ENCODE data around the gene AP2A2. TPM values are rescaled to one million over a fixed set of nuclear protein-coding genes. Genes with fewer than 3 reads are reported as not detected.

The AP2A2 gene
- polyA plus RNA-seq (2013) = 33.6 TPM

GRCh38 chr11:925496-926301 is at the start of gene AP2A2:
AP2A2 (plus strand) TSS chr11:925870; CDS start chr11:926022, 152 bp downstream.
- peaks cover 8 to 37% (median 33%) of the 10 kb centered on the region in 4 experiments for H3K4me1 ChIP-seq (ENCODE audit: control extremely low read depth in 1 of 4, control insufficient read depth in 4 of 4, insufficient read depth in 4 of 4, low read length in 3 of 4)
- H3K27me3 ChIP-seq (replicated peaks in 2 of 5; ENCODE audit: control insufficient read depth in 4 of 5, insufficient read depth in 5 of 5, low read length in 4 of 5) = no peaks in the 10 kb centered on the region
- POLR2A ChIA-PET = no interaction called here
- H3K9me3 ChIP-seq (ENCODE audit: control extremely low read depth in 1 of 5, control insufficient read depth in 4 of 5, insufficient read depth in 2 of 5, low read depth in 1 of 5, low read length in 4 of 5) = no peaks in the 10 kb centered on the region
- H3K27ac ChIP-seq (ENCODE audit: insufficient read depth in 1 of 2, low read depth in 1 of 2, low read length in 2 of 2, poor library complexity in 1 of 2, severe bottlenecking in 2 of 2) = no peak within 1 kb of the TSS
- H3K36me3 ChIP-seq (ENCODE audit: control insufficient read depth in 4 of 4, insufficient read depth in 4 of 4, low read length in 3 of 4) = peaks cover 0 to 8% (median 0%) of the 10 kb centered on the region in 4 experiments
- WGBS (ENCODE audit: insufficient coverage) = 4% methylated on average over 85 of the region's 124 CpGs
- CTCF ChIA-PET = interaction anchor here (1.0 to 2.0 kb wide), 9 partner anchors 8 to 80 kb away, joined by 3 to 9 read pairs (median 4); no protein-coding TSS in a partner anchor
- peak; percentile 91 to 96 (median 95) for DNase-seq
- peak within 1 kb of the TSS; percentile 59 to 82 (median 72) for H3K4me3 ChIP-seq (ENCODE audit: control insufficient read depth in 1 of 7, extremely low read depth in 1 of 7, insufficient read depth in 4 of 7, low read depth in 2 of 7, low read length in 6 of 7)

DNA sequence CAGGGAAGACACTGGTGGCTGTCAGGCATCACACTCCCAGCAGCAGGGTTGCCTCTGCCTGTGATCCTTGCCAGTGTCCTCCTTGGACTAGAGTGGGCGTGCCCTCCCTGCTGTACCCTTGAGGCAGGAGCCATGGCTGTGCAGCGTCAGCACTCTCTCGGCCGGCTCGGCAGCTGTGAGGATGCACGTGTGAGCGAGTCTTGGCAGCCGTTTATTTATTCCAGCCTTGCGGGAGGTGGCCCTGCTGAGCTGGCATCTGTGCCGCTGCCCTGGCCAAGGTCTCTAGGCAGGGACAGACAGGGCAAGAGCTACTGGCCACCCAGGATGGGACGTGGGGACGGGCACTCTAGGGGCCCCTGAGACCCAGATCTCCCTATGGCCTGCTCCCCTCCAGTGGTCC is 49.1 kb upstream of the AP2A2 start:
- Histone ChIP-seq H3K27me3 (replicated peaks in 2 of 5; ENCODE audit: control insufficient read depth in 4 of 5, insufficient read depth in 5 of 5, low read length in 4 of 5) (no peaks in the 10 kb centered on the region), H3K36me3 (ENCODE audit: control insufficient read depth in 4 of 4, insufficient read depth in 4 of 4, low read length in 3 of 4) (peaks cover 2 to 36% (median 24%) of the 10 kb centered on the region in 4 experiments), H3K4me3 (ENCODE audit: control insufficient read depth in 1 of 7, extremely low read depth in 1 of 7, insufficient read depth in 4 of 7, low read depth in 2 of 7, low read length in 6 of 7) (no peak overlapping the region), H3K9me3 (ENCODE audit: control extremely low read depth in 1 of 5, control insufficient read depth in 4 of 5, insufficient read depth in 2 of 5, low read depth in 1 of 5, low read length in 4 of 5) (no peaks in the 10 kb centered on the region), H3K27ac (ENCODE audit: insufficient read depth in 1 of 2, low read depth in 1 of 2, low read length in 2 of 2, poor library complexity in 1 of 2, severe bottlenecking in 2 of 2) (no peak overlapping the region), H3K4me1 (ENCODE audit: control extremely low read depth in 1 of 4, control insufficient read depth in 4 of 4, insufficient read depth in 4 of 4, low read length in 3 of 4) (no peaks in the 10 kb centered on the region)
- POLR2A ChIA-PET = no interaction called here
- CTCF ChIA-PET = interaction anchor here (0.7 kb wide), 1 partner anchor 17 kb away, joined by 4 read pairs; no protein-coding TSS in a partner anchor
- DNase-seq = no peak
- whole genome bisulfite sequencing (ENCODE audit: insufficient coverage) = 92% methylated on average over 12 of the region's 12 CpGs

- WGBS (ENCODE audit: insufficient coverage) = 92% methylated on average over 5 of the region's 11 CpGs
- no peaks in the 10 kb centered on the region for H3K27me3 ChIP-seq (replicated peaks in 2 of 5; ENCODE audit: control insufficient read depth in 4 of 5, insufficient read depth in 5 of 5, low read length in 4 of 5)
- POLR2A ChIA-PET = no interaction called here
- H3K9me3 ChIP-seq (ENCODE audit: control extremely low read depth in 1 of 5, control insufficient read depth in 4 of 5, insufficient read depth in 2 of 5, low read depth in 1 of 5, low read length in 4 of 5) = no peaks in the 10 kb centered on the region
- no peaks in the 10 kb centered on the region for H3K4me1 ChIP-seq (ENCODE audit: control extremely low read depth in 1 of 4, control insufficient read depth in 4 of 4, insufficient read depth in 4 of 4, low read length in 3 of 4)
- H3K36me3 ChIP-seq (ENCODE audit: control insufficient read depth in 4 of 4, insufficient read depth in 4 of 4, low read length in 3 of 4) = peaks cover 2 to 38% (median 23%) of the 10 kb centered on the region in 4 experiments
- CTCF ChIA-PET = interaction anchor here (0.5 to 1.4 kb wide), 2 partner anchors 12 to 29 kb away, joined by 3 to 5 read pairs; no protein-coding TSS in a partner anchor
- DNase-seq = peak; percentile 22 to 50 (median 43)
- no peak overlapping the region for H3K4me3 ChIP-seq (ENCODE audit: control insufficient read depth in 1 of 7, extremely low read depth in 1 of 7, insufficient read depth in 4 of 7, low read depth in 2 of 7, low read length in 6 of 7)
- no peak overlapping the region for H3K27ac ChIP-seq (ENCODE audit: insufficient read depth in 1 of 2, low read depth in 1 of 2, low read length in 2 of 2, poor library complexity in 1 of 2, severe bottlenecking in 2 of 2)
Observed at GRCh38 chr11:877565-877964, 48.1 kb upstream of the AP2A2 start.

DNA sequence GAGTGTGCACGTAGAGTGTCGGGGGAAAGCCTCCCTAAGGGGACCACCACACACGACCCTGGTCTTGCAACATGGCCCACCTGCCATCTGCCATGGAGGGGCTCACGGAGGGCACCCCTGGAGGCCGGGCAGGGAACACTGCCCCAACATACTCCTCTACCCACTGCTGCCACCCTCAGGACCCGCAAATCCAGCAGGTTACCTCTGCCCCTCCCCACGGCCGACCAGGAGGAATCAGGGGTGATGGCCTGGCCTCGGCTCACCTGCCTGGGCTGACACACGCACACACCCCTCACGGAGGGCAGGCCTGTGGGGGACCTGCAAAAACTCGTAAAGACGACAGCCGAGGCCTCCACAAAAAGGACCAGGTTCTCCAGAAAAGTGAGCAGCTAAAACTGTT is 45.2 kb upstream of the AP2A2 start:
- Histone ChIP-seq H3K4me3 (ENCODE audit: control insufficient read depth in 1 of 7, extremely low read depth in 1 of 7, insufficient read depth in 4 of 7, low read depth in 2 of 7, low read length in 6 of 7) (no peak overlapping the region), H3K27me3 (replicated peaks in 2 of 5; ENCODE audit: control insufficient read depth in 4 of 5, insufficient read depth in 5 of 5, low read length in 4 of 5) (no peaks in the 10 kb centered on the region), H3K9me3 (ENCODE audit: control extremely low read depth in 1 of 5, control insufficient read depth in 4 of 5, insufficient read depth in 2 of 5, low read depth in 1 of 5, low read length in 4 of 5) (no peaks in the 10 kb centered on the region), H3K36me3 (ENCODE audit: control insufficient read depth in 4 of 4, insufficient read depth in 4 of 4, low read length in 3 of 4) (peaks cover 2 to 52% (median 36%) of the 10 kb centered on the region in 4 experiments), H3K27ac (ENCODE audit: insufficient read depth in 1 of 2, low read depth in 1 of 2, low read length in 2 of 2, poor library complexity in 1 of 2, severe bottlenecking in 2 of 2) (no peak overlapping the region), H3K4me1 (ENCODE audit: control extremely low read depth in 1 of 4, control insufficient read depth in 4 of 4, insufficient read depth in 4 of 4, low read length in 3 of 4) (peaks cover 0 to 2% (median 0%) of the 10 kb centered on the region in 4 experiments)
- peak in 1 of 3 donors; percentile 9 for DNase-seq
- CTCF ChIA-PET = interaction anchor here (1.3 to 1.5 kb wide), 2 partner anchors 8 to 12 kb away, joined by 4 to 5 read pairs; no protein-coding TSS in a partner anchor
- POLR2A ChIA-PET = no interaction called here
- WGBS (ENCODE audit: insufficient coverage) = 95% methylated on average over 8 of the region's 14 CpGs

DNA sequence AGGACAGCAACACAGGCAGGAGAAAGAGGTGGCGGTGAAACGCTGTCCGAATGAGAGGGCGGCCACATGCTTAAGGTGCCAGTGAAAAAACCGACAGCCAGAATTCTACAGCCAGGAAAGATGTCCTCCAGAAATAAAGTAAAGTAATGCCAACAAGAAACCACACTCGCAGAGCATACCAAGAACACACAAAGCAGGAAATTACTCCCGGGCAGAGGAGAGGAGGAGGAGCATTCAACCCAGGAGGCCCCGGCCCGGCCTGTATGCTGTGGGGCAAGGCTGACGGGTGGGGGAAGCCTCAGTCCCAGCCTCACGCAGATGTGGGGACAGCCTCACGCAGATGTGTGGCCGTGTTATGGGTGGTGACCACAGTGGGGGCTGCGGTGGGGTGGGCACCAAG is 43.1 kb upstream of the AP2A2 start:
- CTCF ChIA-PET = no interaction called here
- no peak overlapping the region for H3K4me3 ChIP-seq (ENCODE audit: control insufficient read depth in 1 of 7, extremely low read depth in 1 of 7, insufficient read depth in 4 of 7, low read depth in 2 of 7, low read length in 6 of 7)
- POLR2A ChIA-PET = no interaction called here
- no peaks in the 10 kb centered on the region for H3K27me3 ChIP-seq (replicated peaks in 2 of 5; ENCODE audit: control insufficient read depth in 4 of 5, insufficient read depth in 5 of 5, low read length in 4 of 5)
- H3K4me1 ChIP-seq (ENCODE audit: control extremely low read depth in 1 of 4, control insufficient read depth in 4 of 4, insufficient read depth in 4 of 4, low read length in 3 of 4) = peaks cover 0 to 2% (median 0%) of the 10 kb centered on the region in 4 experiments
- H3K27ac ChIP-seq (ENCODE audit: insufficient read depth in 1 of 2, low read depth in 1 of 2, low read length in 2 of 2, poor library complexity in 1 of 2, severe bottlenecking in 2 of 2) = no peak overlapping the region
- WGBS (ENCODE audit: insufficient coverage) = 63% methylated on average over 8 of the region's 14 CpGs
- peaks cover 3 to 55% (median 37%) of the 10 kb centered on the region in 4 experiments for H3K36me3 ChIP-seq (ENCODE audit: control insufficient read depth in 4 of 4, insufficient read depth in 4 of 4, low read length in 3 of 4)
- H3K9me3 ChIP-seq (ENCODE audit: control extremely low read depth in 1 of 5, control insufficient read depth in 4 of 5, insufficient read depth in 2 of 5, low read depth in 1 of 5, low read length in 4 of 5) = no peaks in the 10 kb centered on the region
- DNase-seq = peak in 1 of 3 donors; percentile 9

DNA sequence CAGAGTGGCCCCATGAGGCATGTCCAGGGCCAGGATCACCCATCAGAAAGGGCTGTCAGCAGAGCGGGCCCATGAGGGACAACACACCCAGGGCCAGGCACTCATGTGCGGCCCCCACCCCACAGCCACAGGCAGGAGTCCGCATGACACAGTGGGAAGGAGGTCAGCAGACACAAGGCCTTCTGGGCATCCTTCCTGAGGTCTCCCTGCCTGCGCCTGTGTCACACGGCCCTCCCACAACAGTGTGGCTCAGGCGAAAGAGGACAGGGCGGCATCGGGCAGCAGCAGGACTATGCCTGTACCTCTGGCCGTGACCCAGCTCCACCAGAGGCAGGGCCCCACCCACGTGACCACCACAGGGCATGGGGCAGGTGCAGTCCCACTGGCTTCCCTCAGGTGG is 42.1 kb upstream of the AP2A2 start:
- 87% methylated on average over 10 of the region's 10 CpGs for WGBS (ENCODE audit: insufficient coverage)
- Histone ChIP-seq H3K4me1 (ENCODE audit: control extremely low read depth in 1 of 4, control insufficient read depth in 4 of 4, insufficient read depth in 4 of 4, low read length in 3 of 4) (peaks cover 0 to 2% (median 0%) of the 10 kb centered on the region in 4 experiments), H3K4me3 (ENCODE audit: control insufficient read depth in 1 of 7, extremely low read depth in 1 of 7, insufficient read depth in 4 of 7, low read depth in 2 of 7, low read length in 6 of 7) (no peak overlapping the region), H3K9me3 (ENCODE audit: control extremely low read depth in 1 of 5, control insufficient read depth in 4 of 5, insufficient read depth in 2 of 5, low read depth in 1 of 5, low read length in 4 of 5) (no peaks in the 10 kb centered on the region), H3K36me3 (ENCODE audit: control insufficient read depth in 4 of 4, insufficient read depth in 4 of 4, low read length in 3 of 4) (peaks cover 5 to 63% (median 43%) of the 10 kb centered on the region in 4 experiments), H3K27ac (ENCODE audit: insufficient read depth in 1 of 2, low read depth in 1 of 2, low read length in 2 of 2, poor library complexity in 1 of 2, severe bottlenecking in 2 of 2) (no peak overlapping the region), H3K27me3 (replicated peaks in 2 of 5; ENCODE audit: control insufficient read depth in 4 of 5, insufficient read depth in 5 of 5, low read length in 4 of 5) (no peaks in the 10 kb centered on the region)
- CTCF ChIA-PET = no interaction called here
- no peak for DNase-seq
- POLR2A ChIA-PET = no interaction called here

- 89% methylated on average over 9 of the region's 16 CpGs for WGBS (ENCODE audit: insufficient coverage)
- peaks cover 0 to 2% (median 0%) of the 10 kb centered on the region in 4 experiments for H3K4me1 ChIP-seq (ENCODE audit: control extremely low read depth in 1 of 4, control insufficient read depth in 4 of 4, insufficient read depth in 4 of 4, low read length in 3 of 4)
- H3K27me3 ChIP-seq (replicated peaks in 2 of 5; ENCODE audit: control insufficient read depth in 4 of 5, insufficient read depth in 5 of 5, low read length in 4 of 5) = no peaks in the 10 kb centered on the region
- DNase-seq = no peak
- ChIA-PET POLR2A (no interaction called here), CTCF (no interaction called here)
- peaks cover 5 to 62% (median 45%) of the 10 kb centered on the region in 4 experiments for H3K36me3 ChIP-seq (ENCODE audit: control insufficient read depth in 4 of 4, insufficient read depth in 4 of 4, low read length in 3 of 4)
- H3K27ac ChIP-seq (ENCODE audit: insufficient read depth in 1 of 2, low read depth in 1 of 2, low read length in 2 of 2, poor library complexity in 1 of 2, severe bottlenecking in 2 of 2) = no peak overlapping the region
- H3K9me3 ChIP-seq (ENCODE audit: control extremely low read depth in 1 of 5, control insufficient read depth in 4 of 5, insufficient read depth in 2 of 5, low read depth in 1 of 5, low read length in 4 of 5) = no peaks in the 10 kb centered on the region
- H3K4me3 ChIP-seq (ENCODE audit: control insufficient read depth in 1 of 7, extremely low read depth in 1 of 7, insufficient read depth in 4 of 7, low read depth in 2 of 7, low read length in 6 of 7) = no peak overlapping the region
Observed at GRCh38 chr11:884578-885070, 41.0 kb upstream of the AP2A2 start.

All from common myeloid progenitor, CD34-positive (primary cell).